Measurements from ENCODE around the gene PPP2R3A.

The PPP2R3A gene

DNA sequence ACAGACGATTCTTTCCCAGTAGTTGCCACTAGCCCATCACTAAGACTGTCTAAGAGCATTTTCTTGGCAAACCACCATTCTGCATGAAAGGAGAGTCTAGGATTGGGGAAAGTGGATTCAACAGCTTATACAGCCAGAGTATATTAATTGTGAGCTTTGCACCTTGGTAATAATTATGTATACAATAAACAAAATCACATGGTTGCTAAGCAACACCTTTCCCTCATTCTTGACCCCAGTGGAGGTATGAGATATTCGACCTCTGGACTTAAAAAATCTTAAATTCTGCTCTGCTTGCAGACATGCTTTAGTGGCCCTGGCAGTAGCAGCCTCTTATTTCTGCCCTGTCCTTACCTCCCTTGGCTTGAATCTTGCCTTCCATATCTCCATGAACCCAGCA, 73.1 kb downstream of the PPP2R3A start:
- Histone ChIP-seq H4K8ac (ENCODE audit: low read length) (no peak overlapping the region), H3K27ac (ENCODE audit: low read length, poor library complexity, severe bottlenecking) (no peak overlapping the region), H3K4me2 (ENCODE audit: low read length, poor library complexity, severe bottlenecking) (no peak overlapping the region), H3K79me1 (replicated peaks; ENCODE audit: low read length, poor library complexity, severe bottlenecking) (peaks cover 12% of the 10 kb centered on the region), H3K4me1 (ENCODE audit: control insufficient read depth, insufficient read depth, low read depth, low read length) (no peaks in the 10 kb centered on the region), H2AFZ (ENCODE audit: low read depth, low read length) (no peak overlapping the region), H2BK120ac (ENCODE audit: low read depth, low read length) (no peak overlapping the region), H3K9ac (ENCODE audit: low read length) (no peak overlapping the region), H3K18ac (ENCODE audit: low read depth in 1 of 2, low read length in 2 of 2) (no peak overlapping the region), H4K91ac (ENCODE audit: low read length) (no peak overlapping the region), H3K23ac (ENCODE audit: low read length in 2 of 2) (no peak overlapping the region), H3K27me3 (ENCODE audit: control insufficient read depth in 1 of 2, insufficient read depth in 1 of 2, low read length in 2 of 2) (no peaks in the 10 kb centered on the region), H3K36me3 (ENCODE audit: control insufficient read depth in 1 of 2, insufficient read depth in 2 of 2, low read depth in 1 of 2, low read length in 2 of 2) (peaks cover 0 to 34% of the 10 kb centered on the region in 2 experiments), H2AK5ac (ENCODE audit: low read length, severe bottlenecking) (no peak overlapping the region), H2BK15ac (ENCODE audit: low read depth, poor library complexity, severe bottlenecking) (no peak overlapping the region), H2BK5ac (ENCODE audit: low read depth, low read length, poor library complexity, severe bottlenecking) (no peak overlapping the region), H3K4me3 (ENCODE audit: insufficient read depth in 1 of 2, low read depth in 1 of 2, low read length in 2 of 2) (no peak overlapping the region), H2BK12ac (ENCODE audit: low read length in 2 of 2) (no peak overlapping the region), H3K14ac (ENCODE audit: low read length in 2 of 2) (no peak overlapping the region), H3K9me3 (ENCODE audit: control insufficient read depth, low read length) (no peaks in the 10 kb centered on the region), H3K4ac (ENCODE audit: low read depth in 1 of 2, low read length in 2 of 2) (no peak overlapping the region)
- DNase-seq = no peak
- 98% methylated on average over 2 of the region's 2 CpGs for WGBS

DNA sequence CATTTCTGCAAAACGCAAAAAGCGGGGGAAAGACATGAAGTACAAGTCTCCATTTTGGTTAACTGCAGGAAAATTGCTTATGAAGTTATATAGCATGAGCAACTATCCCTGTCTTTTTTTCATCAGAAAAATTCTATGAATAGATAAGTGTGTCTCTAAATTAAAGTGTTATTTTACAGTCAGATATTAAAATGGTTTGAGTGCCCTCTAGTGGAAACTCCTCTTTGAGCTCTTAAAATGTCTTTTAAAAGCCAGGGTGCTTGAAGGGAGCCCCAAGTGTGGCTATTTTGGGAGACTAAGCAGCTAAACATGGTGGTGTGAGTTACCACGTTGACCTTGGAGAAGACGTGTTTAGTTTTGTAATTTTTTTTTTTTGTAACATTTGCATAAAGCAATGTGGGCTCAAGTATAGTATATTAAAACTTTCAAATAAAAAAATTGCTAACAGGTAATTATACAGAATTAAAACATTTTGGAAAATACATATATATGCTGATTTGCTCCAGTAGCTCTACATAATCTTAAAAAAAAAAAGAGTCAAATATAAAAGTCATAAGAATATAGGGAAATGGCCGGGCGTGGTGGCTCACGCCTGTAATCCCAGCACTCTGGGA, 77.2 kb downstream of the PPP2R3A start:
- no peak overlapping the region for H3K9ac ChIP-seq (ENCODE audit: low read length)
- H3K18ac ChIP-seq (ENCODE audit: low read depth in 1 of 2, low read length in 2 of 2) = no peak overlapping the region
- no peak overlapping the region for H2AK5ac ChIP-seq (ENCODE audit: low read length, severe bottlenecking)
- H3K27me3 ChIP-seq (ENCODE audit: control insufficient read depth in 1 of 2, insufficient read depth in 1 of 2, low read length in 2 of 2) = no peaks in the 10 kb centered on the region
- no peak overlapping the region for H4K8ac ChIP-seq (ENCODE audit: low read length)
- no peak overlapping the region for H2BK5ac ChIP-seq (ENCODE audit: low read depth, low read length, poor library complexity, severe bottlenecking)
- no peak overlapping the region for H3K14ac ChIP-seq (ENCODE audit: low read length in 2 of 2)
- H3K4me3 ChIP-seq (ENCODE audit: insufficient read depth in 1 of 2, low read depth in 1 of 2, low read length in 2 of 2) = no peak overlapping the region
- no peak overlapping the region for H3K23ac ChIP-seq (ENCODE audit: low read length in 2 of 2)
- H3K9me3 ChIP-seq (ENCODE audit: control insufficient read depth, low read length) = no peaks in the 10 kb centered on the region
- H2AFZ ChIP-seq (ENCODE audit: low read depth, low read length) = no peak overlapping the region
- H3K27ac ChIP-seq (ENCODE audit: low read length, poor library complexity, severe bottlenecking) = no peak overlapping the region
- H2BK12ac ChIP-seq (ENCODE audit: low read length in 2 of 2) = no peak overlapping the region
- H3K79me1 ChIP-seq (replicated peaks; ENCODE audit: low read length, poor library complexity, severe bottlenecking) = peaks cover 17% of the 10 kb centered on the region
- 75% methylated on average over 4 of the region's 7 CpGs for WGBS
- no peak overlapping the region for H3K4ac ChIP-seq (ENCODE audit: low read depth in 1 of 2, low read length in 2 of 2)
- peaks cover 15 to 58% of the 10 kb centered on the region in 2 experiments for H3K36me3 ChIP-seq (ENCODE audit: control insufficient read depth in 1 of 2, insufficient read depth in 2 of 2, low read depth in 1 of 2, low read length in 2 of 2)
- no peaks in the 10 kb centered on the region for H3K4me1 ChIP-seq (ENCODE audit: control insufficient read depth, insufficient read depth, low read depth, low read length)
- H4K91ac ChIP-seq (ENCODE audit: low read length) = no peak overlapping the region
- no peak overlapping the region for H3K4me2 ChIP-seq (ENCODE audit: low read length, poor library complexity, severe bottlenecking)
- DNase-seq = peak; percentile 66
- no peak overlapping the region for H2BK120ac ChIP-seq (ENCODE audit: low read depth, low read length)
- H2BK15ac ChIP-seq (ENCODE audit: low read depth, poor library complexity, severe bottlenecking) = no peak overlapping the region

DNA sequence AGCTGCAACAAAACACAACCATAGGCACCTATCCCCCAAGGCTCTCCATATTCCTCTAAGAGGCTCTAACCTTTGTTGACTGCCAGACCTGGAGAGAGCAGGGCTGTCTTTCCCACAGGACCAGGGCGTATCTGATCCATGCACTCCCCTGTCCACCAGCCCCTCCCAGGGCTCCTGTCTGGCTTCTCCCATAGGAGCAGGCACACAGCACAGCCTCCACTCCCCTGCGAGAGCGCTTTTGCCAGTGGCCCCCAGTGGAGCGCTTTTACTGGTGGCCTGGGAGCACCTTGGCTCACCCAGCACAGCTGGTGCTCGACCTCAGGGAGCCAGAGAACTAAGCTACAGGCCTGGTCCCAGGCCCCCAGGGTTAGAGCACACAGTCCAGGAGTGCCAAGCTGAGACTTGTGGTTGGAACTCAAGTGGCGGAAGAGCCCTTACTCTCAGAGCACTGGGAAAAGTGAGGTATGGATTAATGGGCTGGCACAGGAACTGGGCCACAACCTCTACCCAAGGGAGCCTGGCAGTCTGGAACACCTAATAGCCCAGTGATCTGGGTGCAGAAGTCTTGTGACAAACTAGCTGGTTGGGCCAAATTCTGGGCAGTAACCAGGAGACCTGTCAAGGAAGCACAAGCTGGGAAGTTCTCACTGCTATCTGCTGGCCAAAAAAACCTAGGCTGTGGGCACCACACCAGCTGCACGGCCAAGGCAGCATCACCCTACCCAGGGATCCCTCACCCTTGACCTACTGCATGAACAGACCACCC, 79.6 kb downstream of the PPP2R3A start:
- Histone ChIP-seq H2BK15ac (ENCODE audit: low read depth, poor library complexity, severe bottlenecking) (no peak overlapping the region), H2AFZ (ENCODE audit: low read depth, low read length) (no peak overlapping the region), H3K4me1 (ENCODE audit: control insufficient read depth, insufficient read depth, low read depth, low read length) (no peaks in the 10 kb centered on the region), H3K23ac (ENCODE audit: low read length in 2 of 2) (no peak overlapping the region), H3K18ac (ENCODE audit: low read depth in 1 of 2, low read length in 2 of 2) (no peak overlapping the region), H3K9me3 (ENCODE audit: control insufficient read depth, low read length) (no peaks in the 10 kb centered on the region), H3K27me3 (ENCODE audit: control insufficient read depth in 1 of 2, insufficient read depth in 1 of 2, low read length in 2 of 2) (no peaks in the 10 kb centered on the region), H3K9ac (ENCODE audit: low read length) (no peak overlapping the region), H3K79me1 (replicated peaks; ENCODE audit: low read length, poor library complexity, severe bottlenecking) (peaks cover 13% of the 10 kb centered on the region), H4K8ac (ENCODE audit: low read length) (no peak overlapping the region), H2AK5ac (ENCODE audit: low read length, severe bottlenecking) (no peak overlapping the region), H3K4ac (ENCODE audit: low read depth in 1 of 2, low read length in 2 of 2) (no peak overlapping the region), H3K27ac (ENCODE audit: low read length, poor library complexity, severe bottlenecking) (no peak overlapping the region), H3K4me2 (ENCODE audit: low read length, poor library complexity, severe bottlenecking) (no peak overlapping the region), H3K36me3 (ENCODE audit: control insufficient read depth in 1 of 2, insufficient read depth in 2 of 2, low read depth in 1 of 2, low read length in 2 of 2) (peaks cover 15 to 64% of the 10 kb centered on the region in 2 experiments), H2BK120ac (ENCODE audit: low read depth, low read length) (no peak overlapping the region), H3K4me3 (ENCODE audit: insufficient read depth in 1 of 2, low read depth in 1 of 2, low read length in 2 of 2) (no peak overlapping the region), H2BK5ac (ENCODE audit: low read depth, low read length, poor library complexity, severe bottlenecking) (no peak overlapping the region), H3K14ac (ENCODE audit: low read length in 2 of 2) (no peak overlapping the region), H2BK12ac (ENCODE audit: low read length in 2 of 2) (no peak overlapping the region), H4K91ac (ENCODE audit: low read length) (no peak overlapping the region)
- DNase-seq = no peak
- WGBS = 88% methylated on average over 7 of the region's 7 CpGs

DNA sequence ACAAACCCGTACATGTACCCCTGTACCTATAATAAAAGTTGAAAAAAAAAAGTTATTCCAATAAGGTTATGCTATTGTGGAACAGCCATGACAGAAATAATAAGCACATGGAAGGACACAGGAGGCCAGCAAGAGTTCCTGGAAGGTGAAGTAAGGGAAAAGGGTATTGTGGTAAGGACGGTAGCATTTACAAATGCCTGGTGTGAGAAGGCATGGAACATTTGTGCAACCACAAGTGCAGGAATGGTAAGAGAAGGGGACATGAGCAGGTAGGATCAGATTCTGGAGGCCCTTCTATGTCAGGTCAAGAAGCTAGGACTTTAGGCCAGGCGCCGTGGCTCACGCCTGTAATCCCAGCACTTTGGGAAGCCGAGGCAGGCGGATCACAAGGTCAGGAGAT, 82.5 kb downstream of the PPP2R3A start:
- Histone ChIP-seq H3K4me3 (ENCODE audit: insufficient read depth in 1 of 2, low read depth in 1 of 2, low read length in 2 of 2) (no peak overlapping the region), H2BK15ac (ENCODE audit: low read depth, poor library complexity, severe bottlenecking) (no peak overlapping the region), H3K4me1 (ENCODE audit: control insufficient read depth, insufficient read depth, low read depth, low read length) (no peaks in the 10 kb centered on the region), H3K9me3 (ENCODE audit: control insufficient read depth, low read length) (no peaks in the 10 kb centered on the region), H3K4ac (ENCODE audit: low read depth in 1 of 2, low read length in 2 of 2) (no peak overlapping the region), H3K23ac (ENCODE audit: low read length in 2 of 2) (no peak overlapping the region), H2BK5ac (ENCODE audit: low read depth, low read length, poor library complexity, severe bottlenecking) (no peak overlapping the region), H3K9ac (ENCODE audit: low read length) (no peak overlapping the region), H3K27ac (ENCODE audit: low read length, poor library complexity, severe bottlenecking) (no peak overlapping the region), H2BK12ac (ENCODE audit: low read length in 2 of 2) (no peak overlapping the region), H4K91ac (ENCODE audit: low read length) (no peak overlapping the region), H2AFZ (ENCODE audit: low read depth, low read length) (no peak overlapping the region), H3K79me1 (replicated peaks; ENCODE audit: low read length, poor library complexity, severe bottlenecking) (peaks cover 20% of the 10 kb centered on the region), H3K27me3 (ENCODE audit: control insufficient read depth in 1 of 2, insufficient read depth in 1 of 2, low read length in 2 of 2) (no peaks in the 10 kb centered on the region), H2AK5ac (ENCODE audit: low read length, severe bottlenecking) (no peak overlapping the region), H3K4me2 (ENCODE audit: low read length, poor library complexity, severe bottlenecking) (no peak overlapping the region), H2BK120ac (ENCODE audit: low read depth, low read length) (no peak overlapping the region), H3K36me3 (ENCODE audit: control insufficient read depth in 1 of 2, insufficient read depth in 2 of 2, low read depth in 1 of 2, low read length in 2 of 2) (peaks cover 24 to 82% of the 10 kb centered on the region in 2 experiments), H3K14ac (ENCODE audit: low read length in 2 of 2) (no peak overlapping the region), H4K8ac (ENCODE audit: low read length) (no peak overlapping the region), H3K18ac (ENCODE audit: low read depth in 1 of 2, low read length in 2 of 2) (no peak overlapping the region)
- WGBS = 97% methylated on average over 6 of the region's 7 CpGs
- DNase-seq = no peak

All from mesenchymal stem cell (in vitro differentiated cells and primary cell).